SU-DHL-6 (cell line): Measurements from ENCODE around the gene PPP1R12A.

Experiments
- H2AFZ ChIP-seq: fragments of 200-600 bp; sonication (generic); 2 replicates; pipeline ENCODE4 v1.6.1; 2014; ENCODE audit warnings: low read depth, mild to moderate bottlenecking, moderate library complexity, mixed read lengths, antibody characterized with exemption, low read length; ENCODE audit not compliant: severe bottlenecking
- H3F3A ChIP-seq: fragments of 200-600 bp; shearing (Covaris generic); 2 replicates; pipeline ENCODE4 v1.6.0; 2016; ENCODE audit warnings: antibody characterized with exemption, mild to moderate bottlenecking; ENCODE audit not compliant: insufficient read depth
- H3K27ac ChIP-seq: fragments of 200-600 bp; sonication (generic); 2 replicates; pipeline ENCODE4 v1.5.1; 2016; ENCODE audit warnings: low read depth, mild to moderate bottlenecking, low read length, moderate library complexity, mixed read lengths
- H3K27me3 ChIP-seq: fragments of 200-600 bp; sonication (generic), shearing (Covaris generic); 2 replicates; pipeline ENCODE4 v1.6.0; 2014; ENCODE audit warnings: mild to moderate bottlenecking, low read length
- H3K36me3 ChIP-seq: fragments of 200-600 bp; sonication (generic); 2 replicates; pipeline ENCODE4 v1.6.1; 2014; ENCODE audit warnings: mild to moderate bottlenecking, low read length, mixed read lengths
- H3K4me2 ChIP-seq: fragments of 300-600, 200-600 bp; shearing (Covaris generic), sonication (generic); 2 replicates; pipeline ENCODE4 v1.6.0; 2014; ENCODE audit warnings: low read length, low read depth, mild to moderate bottlenecking; ENCODE audit not compliant: poor library complexity, severe bottlenecking
- H3K4me3 ChIP-seq: fragments of 200-600 bp; sonication (generic); 2 replicates; pipeline ENCODE4 v1.5.1; 2014; ENCODE audit warnings: antibody characterized with exemption, low read length, mild to moderate bottlenecking, mixed read lengths; ENCODE audit not compliant: insufficient read depth, poor library complexity, severe bottlenecking
- H3K79me2 ChIP-seq: fragments of 200-600 bp; sonication (generic); 2 replicates; pipeline ENCODE4 v1.6.1; 2014; ENCODE audit warnings: mild to moderate bottlenecking, low read length, moderate library complexity; ENCODE audit not compliant: insufficient read depth
- H3K9ac ChIP-seq: fragments of 200-600 bp; sonication (generic); 2 replicates; pipeline ENCODE4 v1.7.0; 2014; ENCODE audit warnings: mild to moderate bottlenecking, low read length
- H3K9me2 ChIP-seq: fragments of 200-600 bp; sonication (generic); replicated peaks from 2 replicates; pipeline ENCODE4 v1.6.1; 2014; ENCODE audit warnings: low read length; ENCODE audit not compliant: insufficient read depth
- H3K9me3 ChIP-seq: fragments of 200-600 bp; sonication (generic); 2 replicates; pipeline ENCODE4 v1.6.1; 2014; ENCODE audit warnings: low read length, mixed read lengths; ENCODE audit not compliant: insufficient read depth
- H4K20me1 ChIP-seq: fragments of 200-600 bp; sonication (generic); 2 replicates; pipeline ENCODE4 v1.6.1; 2014; ENCODE audit warnings: low read depth, mild to moderate bottlenecking, antibody characterized with exemption, low read length, moderate library complexity, mixed read lengths
- EZH2phosphoT487 ChIP-seq: fragments of 200-600 bp; sonication (generic), shearing (Covaris generic); conservative IDR thresholded peaks from 2 replicates; pipeline ENCODE4 v1.6.1; 2018; ENCODE audit warnings: mild to moderate bottlenecking, antibody characterized with exemption, low read length, moderate library complexity, mixed read lengths
- TF ChIP-seq, protein P1 (sequence below): fragments of 200-600 bp; sonication (generic); IDR thresholded peaks from one replicate; pipeline ENCODE4 v1.5.1; 2017; ENCODE audit warnings: antibody characterized with exemption, mild to moderate bottlenecking, low read length, moderate library complexity; ENCODE audit not compliant: insufficient read depth, poor library complexity, severe bottlenecking

The PPP1R12A gene

GRCh38 chr12:79925492-79925891 lies 9.4 kb downstream of the PPP1R12A start:
- Histone ChIP-seq H4K20me1 (peaks cover 41% of the 10 kb centered on the region), H3K27ac (no peak overlapping the region), H3K36me3 (no peaks in the 10 kb centered on the region), H3K9me3 (no peaks in the 10 kb centered on the region), H2AFZ (no peak overlapping the region), H3K27me3 (no peaks in the 10 kb centered on the region), H3K9me2 (no peaks in the 10 kb centered on the region), H3K4me2 (peak overlapping the region; percentile 16), H3K4me3 (no peak overlapping the region), H3K9ac (no peak overlapping the region), H3K79me2 (peaks cover 100% of the 10 kb centered on the region), H3F3A (peaks cover 10% of the 10 kb centered on the region; the same call in 1 of the 2 replicates)
- TF ChIP-seq, protein P1, sequence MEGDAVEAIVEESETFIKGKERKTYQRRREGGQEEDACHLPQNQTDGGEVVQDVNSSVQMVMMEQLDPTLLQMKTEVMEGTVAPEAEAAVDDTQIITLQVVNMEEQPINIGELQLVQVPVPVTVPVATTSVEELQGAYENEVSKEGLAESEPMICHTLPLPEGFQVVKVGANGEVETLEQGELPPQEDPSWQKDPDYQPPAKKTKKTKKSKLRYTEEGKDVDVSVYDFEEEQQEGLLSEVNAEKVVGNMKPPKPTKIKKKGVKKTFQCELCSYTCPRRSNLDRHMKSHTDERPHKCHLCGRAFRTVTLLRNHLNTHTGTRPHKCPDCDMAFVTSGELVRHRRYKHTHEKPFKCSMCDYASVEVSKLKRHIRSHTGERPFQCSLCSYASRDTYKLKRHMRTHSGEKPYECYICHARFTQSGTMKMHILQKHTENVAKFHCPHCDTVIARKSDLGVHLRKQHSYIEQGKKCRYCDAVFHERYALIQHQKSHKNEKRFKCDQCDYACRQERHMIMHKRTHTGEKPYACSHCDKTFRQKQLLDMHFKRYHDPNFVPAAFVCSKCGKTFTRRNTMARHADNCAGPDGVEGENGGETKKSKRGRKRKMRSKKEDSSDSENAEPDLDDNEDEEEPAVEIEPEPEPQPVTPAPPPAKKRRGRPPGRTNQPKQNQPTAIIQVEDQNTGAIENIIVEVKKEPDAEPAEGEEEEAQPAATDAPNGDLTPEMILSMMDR: no peak
- no peak for TF ChIP-seq EZH2phosphoT487

- H4K20me1 ChIP-seq: peaks cover 42% of the 10 kb centered on the region
- TF ChIP-seq EZH2phosphoT487: no peak
- TF ChIP-seq, protein P1: no peak
- H3K79me2 ChIP-seq: peaks cover 100% of the 10 kb centered on the region
Measured at GRCh38 chr12:79921786-79922185, 13.1 kb downstream of the PPP1R12A start.

DNA sequence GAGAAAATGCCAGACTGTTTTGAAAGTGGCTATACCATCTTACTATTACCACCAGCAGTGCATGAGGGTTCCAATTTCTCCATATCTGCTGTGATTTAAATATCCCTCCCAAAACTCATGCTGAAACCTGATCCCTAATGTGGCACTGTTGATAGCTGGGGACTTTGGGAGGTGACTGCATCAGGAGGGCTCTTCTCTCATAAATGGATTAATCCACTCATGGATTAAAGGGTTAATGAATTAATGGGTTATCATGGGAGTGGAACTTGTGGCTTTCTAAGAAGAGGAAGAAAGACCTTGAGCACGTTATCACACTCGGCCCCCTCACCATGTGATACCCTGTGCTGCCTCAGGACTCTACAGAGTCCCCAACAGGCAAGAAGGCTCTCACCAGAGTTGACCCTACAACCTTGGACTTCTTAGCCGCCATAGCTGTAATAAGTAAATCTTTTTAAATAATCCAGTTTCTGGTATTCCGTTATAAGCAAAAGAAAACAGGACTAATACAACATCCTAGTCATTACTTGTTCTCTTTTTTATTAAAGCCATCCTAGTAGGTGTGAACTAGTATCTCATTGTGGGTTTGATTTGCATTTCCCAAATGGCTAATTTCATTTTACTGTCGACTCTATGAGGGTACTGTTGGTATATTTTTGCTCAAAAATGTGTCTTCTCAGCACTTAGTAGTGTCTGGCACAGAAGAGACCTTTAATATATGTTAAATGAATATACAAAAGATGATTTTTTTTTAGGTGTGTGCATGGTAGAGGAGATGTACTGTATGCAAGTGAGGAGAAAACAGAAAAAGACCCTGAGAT lies 14.3 kb downstream of the PPP1R12A start:
- Histone ChIP-seq H2AFZ (no peak overlapping the region), H3F3A (0 out of 2 replicates have a peak, but pooled peaks cover 3% of the 10 kb centered on the region), H3K4me2 (no peak overlapping the region), H3K4me3 (no peak overlapping the region), H4K20me1 (peaks cover 52% of the 10 kb centered on the region), H3K79me2 (peaks cover 100% of the 10 kb centered on the region), H3K27ac (no peak overlapping the region), H3K36me3 (no peaks in the 10 kb centered on the region), H3K27me3 (no peaks in the 10 kb centered on the region), H3K9me3 (no peaks in the 10 kb centered on the region), H3K9me2 (no peaks in the 10 kb centered on the region), H3K9ac (no peak overlapping the region)
- TF ChIP-seq, protein P1: no peak
- TF ChIP-seq EZH2phosphoT487: no peak

More at GRCh38 chr12:79921786-79922185, 13.1 kb downstream of the PPP1R12A start:
- no peaks in the 10 kb centered on the region for H3K9me3 ChIP-seq
- H3K27ac ChIP-seq: no peak overlapping the region
- H2AFZ ChIP-seq: no peak overlapping the region
- no peak overlapping the region for H3K9ac ChIP-seq
- H3K4me2 ChIP-seq: no peak overlapping the region
- no peaks in the 10 kb centered on the region for H3K9me2 ChIP-seq
- H3K27me3 ChIP-seq: no peaks in the 10 kb centered on the region
- H3K36me3 ChIP-seq: no peaks in the 10 kb centered on the region
- H3F3A ChIP-seq: 0 out of 2 replicates have a peak, but pooled peaks cover 3% of the 10 kb centered on the region
- no peak overlapping the region for H3K4me3 ChIP-seq
